B cell (primary cell): ENCODE data around the gene ZNF184. TPM values are rescaled to one million over a fixed set of nuclear protein-coding genes. Genes with fewer than 3 reads are reported as not detected.

ENCODE experiments used
- ATAC-seq: fragments of 200-7000 bp; cut with Tn5 transposase; one replicate; pipeline ENCODE4 v1.10.0; 2021; ENCODE audit warnings: low read depth, mild to moderate bottlenecking, moderate number of reproducible peaks, moderate library complexity
- CTCF ChIA-PET: fragments of 350-600 bp; sonication (Branson Sonifier 250); formaldehyde crosslinking; loops from one replicate; lab custom pipeline; 2021; ENCODE audit warnings: antibody characterized with exemption, inconsistent platforms; lab: Charles Lee
- POLR2A ChIA-PET: fragments of 350-600 bp; sonication (Branson Sonifier 250); formaldehyde crosslinking; loops from one replicate; lab custom pipeline; 2021; ENCODE audit warnings: antibody characterized with exemption; lab: Charles Lee
- DNase-seq: peaks from one replicate; pipeline ENCODE4 v3.0.0; 2013
- H2AFZ ChIP-seq: 2 replicates; pipeline ENCODE4 v1.6.1; 2012; ENCODE audit warnings: mild to moderate bottlenecking, low read depth, low read length; ENCODE audit not compliant: insufficient read depth, poor library complexity, severe bottlenecking
- H3K27ac ChIP-seq, 2 donors: 1 replicate in 1 of 2; 2 replicates in 1 of 2; pipeline ENCODE4 v1.5.1; 2012 to 2013; ENCODE audit warnings: low read length in 2 of 2, mild to moderate bottlenecking in 2 of 2, moderate library complexity in 1 of 2
- H3K27me3 ChIP-seq, 4 experiments: fragments of 200-600 bp in 1 of 4; sonication (generic) in 1 of 4; replicated peaks in 1 of 4; 1 replicate in 2 of 4; 2 replicates in 2 of 4; pipeline versions ENCODE4 v1.6.1 to v1.7.0; 2013 to 2016; ENCODE audit warnings: low read length in 3 of 4, mild to moderate bottlenecking in 2 of 4, mixed read lengths in 1 of 4, moderate library complexity in 1 of 4; ENCODE audit not compliant: insufficient read depth in 4 of 4, control insufficient read depth in 3 of 4; ENCODE audit errors: control extremely low read depth in 1 of 4
- H3K36me3 ChIP-seq, 2 experiments: replicated peaks in 1 of 2; 1 replicate in 1 of 2; 2 replicates in 1 of 2; pipeline versions ENCODE4 v1.6.1 to v1.7.1; 2013; ENCODE audit warnings: low read length in 1 of 2; ENCODE audit not compliant: insufficient read depth in 2 of 2, control insufficient read depth in 1 of 2; ENCODE audit errors: control extremely low read depth in 1 of 2, extremely low read depth in 1 of 2
- H3K4me1 ChIP-seq, 2 donors: fragments of 200-600 bp in 1 of 2; sonication (generic) in 1 of 2; 1 replicate in 1 of 2; 2 replicates in 1 of 2; pipeline versions ENCODE4 v1.5.1 to v1.6.1; 2013 to 2017; ENCODE audit warnings: low read length in 2 of 2; ENCODE audit not compliant: control insufficient read depth in 2 of 2, insufficient read depth in 2 of 2
- H3K4me2 ChIP-seq: replicated peaks from 2 replicates; pipeline ENCODE3; 2012; ENCODE audit warnings: mild to moderate bottlenecking, low read depth, low read length; ENCODE audit not compliant: poor library complexity, severe bottlenecking
- H3K4me3 ChIP-seq, 5 experiments: fragments of 200-600 bp in 1 of 5; sonication (generic) in 1 of 5; 1 replicate in 3 of 5; 2 replicates in 2 of 5; pipeline versions ENCODE4 v1.5.1 to v1.7.0; 2011 to 2016; ENCODE audit warnings: low read length in 4 of 5, mild to moderate bottlenecking in 4 of 5, low read depth in 2 of 5, control low read depth in 1 of 5, moderate library complexity in 1 of 5; ENCODE audit not compliant: insufficient read depth in 1 of 5; ENCODE audit errors: control extremely low read depth in 1 of 5, extremely low read depth in 1 of 5
- H3K79me2 ChIP-seq: fragments of 200-600 bp; sonication (generic); one replicate; pipeline ENCODE4 v1.6.0; 2016; ENCODE audit warnings: low read length; ENCODE audit not compliant: control insufficient read depth, insufficient read depth
- H3K9ac ChIP-seq: fragments of 200-600 bp; sonication (generic); 2 replicates; pipeline ENCODE4 v1.6.1; 2017; ENCODE audit warnings: mild to moderate bottlenecking, low read length, moderate library complexity
- H3K9me3 ChIP-seq, 3 donors: one replicate each; pipeline versions ENCODE4 v1.6.1 to v1.7.1; 2013; ENCODE audit warnings: low read length in 2 of 3; ENCODE audit not compliant: control insufficient read depth in 2 of 3, insufficient read depth in 1 of 3; ENCODE audit errors: control extremely low read depth in 1 of 3
- H4K20me1 ChIP-seq: 2 replicates; pipeline ENCODE4 v1.6.0; 2012; ENCODE audit warnings: mild to moderate bottlenecking, low read length; ENCODE audit not compliant: insufficient read depth, control insufficient read depth, poor library complexity, severe bottlenecking
- H3K27ac Mint-ChIP-seq: one replicate; pipeline ENCODE4 v1.8.0; 2021; ENCODE audit warnings: mixed read lengths
- H3K27me3 Mint-ChIP-seq: one replicate; pipeline ENCODE4 v1.8.0; 2021; ENCODE audit warnings: mixed read lengths
- H3K4me1 Mint-ChIP-seq: one replicate; pipeline ENCODE4 v1.8.0; 2021; ENCODE audit warnings: mixed read lengths
- H3K4me3 Mint-ChIP-seq: one replicate; pipeline ENCODE4 v1.8.0; 2021; ENCODE audit warnings: mixed read lengths
- H3K9me3 Mint-ChIP-seq: one replicate; pipeline ENCODE4 v1.8.0; 2022; ENCODE audit warnings: mixed read lengths; ENCODE audit not compliant: insufficient read depth
- EZH2 ChIP-seq: IDR thresholded peaks from 2 replicates; pipeline ENCODE4 v1.6.1; 2012; ENCODE audit warnings: borderline replicate concordance, low read depth, mild to moderate bottlenecking, moderate library complexity, low read length; ENCODE audit not compliant: insufficient read depth, poor library complexity, severe bottlenecking
- WGBS: methylation state at CpG from one replicate; pipeline ENCODE4 v1.1.5; 2013; ENCODE audit warnings: missing lambda C conversion rate; ENCODE audit not compliant: insufficient coverage; 5-methylcytosine and 5-hydroxymethylcytosine counted together
- intact Hi-C: fragments of 100-400 bp; cut with micrococcal nuclease; formaldehyde crosslinking; loops from one replicate; pipeline ENCODE4 v1.10.0; 2022
- polyA plus RNA-seq: library from polyadenylated mRNA; depleted of rRNA; stranded (reverse); fragments of >200 nt; gene quantifications from 2 replicates; pipeline ENCODE4 v1.2.3, GENCODE V29; 2012
- total RNA-seq, 2 donors: library from RNA; stranded (reverse); fragments of 120-200 nt in 1 of 2; gene quantifications; 1 replicate in 1 of 2; 2 replicates in 1 of 2; pipeline versions ENCODE4 v1.2.3 to v1.2.4, GENCODE V29; 2013 to 2022
- TF ChIP-seq, protein P1 (sequence below): fragments of 200-600 bp; IDR thresholded peaks from one replicate; pipeline ENCODE4 v1.8.0; 2022; ENCODE audit warnings: antibody characterized with exemption, mild to moderate bottlenecking

ZNF184 gene
- total and polyA plus RNA-seq, 2 donors (not counting 1 experiment from before 2014, with no cell fraction given) = 3.7 to 11.8 TPM

DNA sequence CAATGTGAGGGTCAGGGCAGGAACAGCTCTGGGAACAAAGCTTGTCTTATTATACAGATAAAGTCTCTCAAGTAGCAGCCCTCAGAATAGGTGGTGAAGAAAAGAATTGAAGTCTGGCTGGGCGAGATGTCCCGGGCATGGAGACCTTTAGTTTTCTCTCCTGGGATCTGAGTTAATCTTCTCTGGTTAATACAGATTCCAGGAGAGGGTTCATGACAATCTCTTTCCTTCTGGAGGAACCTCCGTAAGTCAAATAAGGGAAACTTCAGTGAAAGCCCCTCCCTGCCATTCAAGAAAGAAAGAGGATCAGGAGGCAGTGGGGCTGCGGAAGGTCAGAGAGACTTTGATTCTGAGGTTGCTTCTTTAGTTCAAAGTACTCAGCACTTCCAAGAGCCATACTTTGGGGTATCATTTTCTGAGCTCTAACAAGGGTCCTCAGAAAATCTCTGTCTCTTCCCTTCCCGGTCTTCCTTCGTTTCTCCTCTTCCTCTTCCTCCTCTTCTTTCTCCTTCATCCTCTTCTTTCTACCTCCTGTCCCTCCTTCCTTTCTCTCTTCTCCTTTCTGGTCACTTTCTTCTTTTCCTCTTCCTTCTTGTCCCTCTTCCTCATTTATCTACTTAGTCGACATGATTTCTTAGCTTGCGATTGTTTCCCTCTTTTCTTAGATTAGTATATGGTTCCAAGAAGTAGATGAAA lies 4.6 kb upstream of the ZNF184 start:
- H3K4me2 ChIP-seq = peak overlapping the region; percentile 83

DNA sequence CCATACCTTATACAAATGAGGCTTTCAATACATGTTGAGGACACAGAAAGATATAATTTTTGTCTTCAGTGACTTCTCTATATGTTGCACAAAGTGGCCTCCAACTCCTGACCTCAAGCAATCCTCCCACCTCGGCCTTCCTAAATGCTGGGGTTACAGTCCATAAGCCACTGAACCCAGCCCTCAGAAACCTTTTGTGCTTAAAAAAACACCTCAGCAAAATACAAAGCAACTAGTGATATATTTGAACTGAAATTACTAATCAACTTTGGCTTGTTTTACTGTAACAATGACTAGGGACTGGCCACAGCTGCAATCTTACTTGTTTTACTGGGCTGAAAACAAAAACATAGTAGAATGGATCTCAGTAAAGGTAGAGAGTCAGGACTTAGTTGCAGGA lies 3.2 kb upstream of the ZNF184 start:
- H3K27ac Mint-ChIP-seq = no peak overlapping the region
- no CpG with 5 or more reads among the region's 1 CpG for WGBS
- H3K9ac ChIP-seq = no peak overlapping the region
- no peak overlapping the region for H3K4me3 Mint-ChIP-seq
- peaks cover 22% of the 10 kb centered on the region for H3K4me1 Mint-ChIP-seq
- POLR2A ChIA-PET = no interaction called here
- no peak overlapping the region for H2AFZ ChIP-seq
- no peaks in the 10 kb centered on the region for H3K9me3 Mint-ChIP-seq
- no peaks in the 10 kb centered on the region for H3K36me3 ChIP-seq
- H3K27me3 Mint-ChIP-seq = no peaks in the 10 kb centered on the region
- no peak overlapping the region for H3K27ac ChIP-seq
- H4K20me1 ChIP-seq = no peaks in the 10 kb centered on the region
- ATAC-seq (no peak), DNase-seq (no peak)
- intact Hi-C loops = loop anchor here (5.0 to 10.0 kb wide), 10 partner anchors 344 to 1466 kb away; partner anchors contain the start of genes ABT1 and ZSCAN12
- peaks cover 3% of the 10 kb centered on the region for H3K79me2 ChIP-seq
- no peaks in the 10 kb centered on the region for H3K9me3 ChIP-seq
- no peak overlapping the region for H3K4me3 ChIP-seq
- no peaks in the 10 kb centered on the region for H3K27me3 ChIP-seq
- CTCF ChIA-PET = no interaction called here
- TF ChIP-seq, protein P1, sequence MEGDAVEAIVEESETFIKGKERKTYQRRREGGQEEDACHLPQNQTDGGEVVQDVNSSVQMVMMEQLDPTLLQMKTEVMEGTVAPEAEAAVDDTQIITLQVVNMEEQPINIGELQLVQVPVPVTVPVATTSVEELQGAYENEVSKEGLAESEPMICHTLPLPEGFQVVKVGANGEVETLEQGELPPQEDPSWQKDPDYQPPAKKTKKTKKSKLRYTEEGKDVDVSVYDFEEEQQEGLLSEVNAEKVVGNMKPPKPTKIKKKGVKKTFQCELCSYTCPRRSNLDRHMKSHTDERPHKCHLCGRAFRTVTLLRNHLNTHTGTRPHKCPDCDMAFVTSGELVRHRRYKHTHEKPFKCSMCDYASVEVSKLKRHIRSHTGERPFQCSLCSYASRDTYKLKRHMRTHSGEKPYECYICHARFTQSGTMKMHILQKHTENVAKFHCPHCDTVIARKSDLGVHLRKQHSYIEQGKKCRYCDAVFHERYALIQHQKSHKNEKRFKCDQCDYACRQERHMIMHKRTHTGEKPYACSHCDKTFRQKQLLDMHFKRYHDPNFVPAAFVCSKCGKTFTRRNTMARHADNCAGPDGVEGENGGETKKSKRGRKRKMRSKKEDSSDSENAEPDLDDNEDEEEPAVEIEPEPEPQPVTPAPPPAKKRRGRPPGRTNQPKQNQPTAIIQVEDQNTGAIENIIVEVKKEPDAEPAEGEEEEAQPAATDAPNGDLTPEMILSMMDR = no peak
- TF ChIP-seq EZH2 = no peak
- no peak overlapping the region for H3K4me2 ChIP-seq
- H3K4me1 ChIP-seq = peaks cover 25 to 29% of the 10 kb centered on the region in 2 donors

More for the DNA sequence above, 4.6 kb upstream of the ZNF184 start:
- Histone ChIP-seq H3K9ac (peak overlapping the region; percentile 94), H3K9me3 (no peaks in the 10 kb centered on the region), H4K20me1 (no peaks in the 10 kb centered on the region), H3K79me2 (no peaks in the 10 kb centered on the region), H3K36me3 (no peaks in the 10 kb centered on the region), H3K27ac (peak overlapping the region; percentile 98), H3K4me3 (peak overlapping the region in 4 of 5 experiments; percentile 88 to 97 (median 94)), H3K4me1 (peaks cover 15 to 19% of the 10 kb centered on the region in 2 donors), H3K27me3 (no peaks in the 10 kb centered on the region), H2AFZ (peak overlapping the region; percentile 82)
- peaks cover 10% of the 10 kb centered on the region for H3K4me1 Mint-ChIP-seq
- CTCF ChIA-PET = interaction anchor here (1.4 kb wide), 2 partner anchors 275 to 418 kb away, joined by 3 to 6 read pairs; no protein-coding TSS in a partner anchor
- 51% methylated on average over 2 of the region's 8 CpGs for WGBS
- no peaks in the 10 kb centered on the region for H3K27me3 Mint-ChIP-seq
- intact Hi-C loops = loop anchor here (1.0 to 10.0 kb wide), 16 partner anchors 41 to 1465 kb away; partner anchors contain the start of genes ABT1 and ZSCAN12
- peak; percentile 9 for DNase-seq
- POLR2A ChIA-PET = no interaction called here
- no peaks in the 10 kb centered on the region for H3K9me3 Mint-ChIP-seq
- peak overlapping the region; percentile 37 for H3K27ac Mint-ChIP-seq
- TF ChIP-seq EZH2 = no peak
- TF ChIP-seq, protein P1 = no peak
- H3K4me3 Mint-ChIP-seq = peak overlapping the region; percentile 25
- ATAC-seq = no peak
